GM18951 (cell line): ENCODE measurements around the gene PSMD12.
"Not testable (repeated sequence)": the region's sequence is repeated elsewhere in the genome, so short reads cannot be mapped to it uniquely, and the experiment has no call there.

ENCODE experiments used
- POLR2A ChIP-seq: IDR thresholded peaks from 4 replicates; pipeline ENCODE4 v1.6.1; 2011; ENCODE audit warnings: mild to moderate bottlenecking; ENCODE audit not compliant: insufficient read length, insufficient read depth; ENCODE audit errors: extremely low read depth
- in situ Hi-C: fragments of 300-500 bp; cut with MboI; formaldehyde crosslinking; loops from one replicate; pipeline ENCODE4 v1.12.0; 2022; ENCODE audit warnings: low sequenced_read_pairs, mixed read lengths, inconsistent platforms; ENCODE audit not compliant: unreplicated experiment

Gene PSMD12

GRCh38 chr17:67326440-67326839 is 39.9 kb downstream of the PSMD12 start:
- in situ Hi-C loops = no loop called here
- TF ChIP-seq POLR2A = no peak

GRCh38 chr17:67324330-67324729 is 42.0 kb downstream of the PSMD12 start:
- in situ Hi-C loops = no loop called here
- TF ChIP-seq POLR2A = no peak

GRCh38 chr17:67323445-67323844 is 42.9 kb downstream of the PSMD12 start:
- in situ Hi-C loops = no loop called here
- TF ChIP-seq POLR2A = no peak

GRCh38 chr17:67322042-67322787 is 44.2 kb downstream of the PSMD12 start:
- TF ChIP-seq POLR2A = no peak
- in situ Hi-C loops = no loop called here

GRCh38 chr17:67321486-67321885 is 44.9 kb downstream of the PSMD12 start:
- in situ Hi-C loops = not testable (repeated sequence)

GRCh38 chr17:67316781-67317180 is 49.6 kb downstream of the PSMD12 start:
- in situ Hi-C loops = no loop called here

GRCh38 chr17:67315865-67316264 is 50.5 kb downstream of the PSMD12 start:
- TF ChIP-seq POLR2A = no peak
- in situ Hi-C loops = no loop called here

More at GRCh38 chr17:67316781-67317180, 49.6 kb downstream of the PSMD12 start:
- TF ChIP-seq POLR2A = no peak

- in situ Hi-C loops = no loop called here
- no peak for TF ChIP-seq POLR2A
Measured at GRCh38 chr17:67312265-67312664, 54.1 kb downstream of the PSMD12 start.

GRCh38 chr17:67311575-67311974 is 54.8 kb downstream of the PSMD12 start:
- in situ Hi-C loops = no loop called here
- no peak for TF ChIP-seq POLR2A

GRCh38 chr17:67310406-67310805 is 56.0 kb downstream of the PSMD12 start:
- in situ Hi-C loops = no loop called here
- TF ChIP-seq POLR2A = no peak

- in situ Hi-C loops = not testable (repeated sequence)
Measured at GRCh38 chr17:67305446-67306235, 60.7 kb downstream of the PSMD12 start.

GRCh38 chr17:67297454-67297960 is 68.9 kb downstream of the PSMD12 start:
- TF ChIP-seq POLR2A = no peak
- in situ Hi-C loops = no loop called here

GRCh38 chr17:67294451-67295199 is 71.8 kb downstream of the PSMD12 start:
- no peak for TF ChIP-seq POLR2A
- in situ Hi-C loops = no loop called here
